Measurements from ENCODE around the gene PHACTR3.
"Not testable (repeated sequence)": the region's sequence is repeated elsewhere in the genome, so short reads cannot be mapped to it uniquely, and the experiment has no call there.

Gene PHACTR3

GRCh38 chr20:59596690-59597089 is 7.7 kb upstream of the PHACTR3 start:
- peak; percentile 29 to 72 for DNase-seq

DNA sequence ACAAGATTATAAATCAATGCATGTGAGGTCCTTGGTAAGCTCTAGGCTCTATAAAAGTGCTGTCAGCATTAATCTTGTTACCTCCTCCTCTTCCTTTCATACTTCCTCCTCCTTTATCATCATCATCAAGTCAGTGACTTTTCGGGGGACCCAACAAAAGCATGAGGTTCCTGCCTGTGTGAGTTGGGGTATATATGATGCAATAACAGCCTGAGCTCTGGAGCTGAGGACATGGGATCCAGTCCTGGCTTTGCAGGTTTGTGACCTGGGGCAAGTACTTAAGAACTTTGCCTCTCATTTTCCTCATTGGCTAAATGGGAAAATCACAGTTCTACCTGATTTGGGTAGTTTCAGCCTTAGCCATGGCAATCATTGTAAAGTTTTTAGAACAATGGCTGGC is 7.1 kb upstream of the PHACTR3 start:
- DNase-seq = no peak

DNA sequence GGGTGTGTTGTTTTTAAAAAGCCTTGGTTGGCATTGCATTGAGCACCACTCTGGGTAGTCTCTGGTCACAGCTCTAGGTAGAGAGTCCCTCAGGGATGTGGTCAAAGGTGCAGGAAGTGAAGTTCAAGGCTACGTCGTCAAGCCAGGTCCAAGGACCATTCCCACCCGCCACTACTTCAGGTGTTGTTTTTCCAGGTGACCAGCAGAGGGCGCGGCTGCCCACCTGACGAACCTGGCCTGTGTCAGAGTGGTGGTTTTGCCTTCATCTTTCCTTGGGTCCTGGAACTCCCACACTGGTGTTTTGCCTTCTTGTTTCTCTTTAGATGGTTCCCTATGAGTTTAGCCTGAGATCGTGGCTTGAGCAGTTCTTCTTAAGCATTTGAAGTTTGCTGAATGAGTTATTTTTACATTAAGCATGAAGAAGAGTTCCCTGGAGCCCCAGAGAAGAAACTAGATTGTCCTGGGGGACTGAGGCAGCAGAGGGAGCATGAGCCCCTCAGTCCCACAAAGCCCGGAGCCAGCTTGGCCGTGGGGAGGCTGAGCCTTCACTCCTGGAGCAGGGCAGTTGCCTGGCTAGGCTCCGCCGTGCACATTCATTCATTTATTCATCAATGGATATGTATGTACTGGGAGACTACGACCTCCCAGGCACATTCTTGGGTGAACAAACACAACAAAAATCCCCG is 5.6 kb upstream of the PHACTR3 start:
- peak; percentile 16 to 75 for DNase-seq

DNA sequence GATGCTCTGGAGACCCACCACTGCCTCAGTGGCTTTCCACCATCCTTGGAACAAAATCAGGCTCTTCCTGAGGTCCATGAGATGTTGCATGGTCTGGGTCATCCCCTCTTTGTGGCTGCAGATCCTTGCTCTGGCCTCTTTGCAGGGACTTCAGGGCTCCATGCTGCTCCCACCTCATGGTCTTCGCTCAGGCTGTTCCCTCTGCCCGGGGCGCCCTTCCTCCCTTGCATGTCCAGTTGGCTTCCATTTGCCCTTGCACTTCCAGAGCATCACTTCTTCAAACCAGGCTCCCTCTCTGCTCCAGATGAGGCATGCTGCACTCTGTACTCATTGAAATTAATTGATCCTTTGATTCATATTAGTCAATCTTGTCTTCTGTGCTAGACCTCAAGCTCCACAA is 4.4 kb upstream of the PHACTR3 start:
- DNase-seq = no peak

DNA sequence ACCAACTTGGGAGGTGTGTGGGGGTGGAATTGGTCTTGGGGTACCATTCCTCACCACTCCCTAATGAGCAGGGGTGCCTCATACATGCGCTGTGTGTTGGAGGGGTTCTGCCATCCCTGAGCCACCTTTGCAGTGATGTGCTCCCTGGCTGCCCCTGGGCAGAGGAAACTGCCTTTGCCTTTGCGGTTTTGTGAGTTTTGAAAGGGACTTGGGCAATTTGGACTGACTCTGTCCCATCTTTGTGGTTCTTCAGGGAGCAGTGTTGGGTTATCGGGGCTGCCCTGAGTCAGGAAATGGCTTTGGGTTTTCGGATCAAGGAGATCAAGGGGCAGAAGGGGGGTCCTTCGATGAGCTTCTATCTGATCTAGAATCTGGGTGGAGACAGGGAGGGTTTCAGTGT is 3.9 kb upstream of the PHACTR3 start:
- no peak for DNase-seq

DNA sequence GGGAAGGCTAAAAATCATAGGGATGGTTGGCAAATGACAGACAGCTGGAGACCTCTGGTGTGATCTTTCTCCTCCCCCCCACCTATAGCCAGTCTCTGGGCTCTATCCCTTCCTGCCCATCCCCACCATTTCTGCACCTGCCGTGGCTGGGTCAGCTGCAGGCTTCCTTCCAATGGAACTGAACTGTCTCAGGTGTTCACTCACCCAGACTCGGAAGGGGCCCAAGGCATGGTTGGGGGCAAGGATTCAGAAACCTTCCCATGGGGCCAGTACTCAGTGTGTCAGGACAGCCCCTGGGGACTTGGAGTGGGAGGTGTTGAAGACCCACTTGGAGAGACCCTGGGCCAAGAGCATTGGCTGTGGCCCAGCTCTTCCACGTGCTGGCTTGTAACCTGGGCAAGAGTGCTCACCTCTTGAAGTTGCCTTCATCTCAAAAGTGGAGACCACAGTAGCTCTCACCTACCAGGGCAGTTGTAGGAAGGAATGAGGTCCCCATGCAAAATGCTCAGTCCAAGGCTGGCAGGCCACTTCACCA is 1.7 kb upstream of the PHACTR3 start:
- DNase-seq = no peak

DNA sequence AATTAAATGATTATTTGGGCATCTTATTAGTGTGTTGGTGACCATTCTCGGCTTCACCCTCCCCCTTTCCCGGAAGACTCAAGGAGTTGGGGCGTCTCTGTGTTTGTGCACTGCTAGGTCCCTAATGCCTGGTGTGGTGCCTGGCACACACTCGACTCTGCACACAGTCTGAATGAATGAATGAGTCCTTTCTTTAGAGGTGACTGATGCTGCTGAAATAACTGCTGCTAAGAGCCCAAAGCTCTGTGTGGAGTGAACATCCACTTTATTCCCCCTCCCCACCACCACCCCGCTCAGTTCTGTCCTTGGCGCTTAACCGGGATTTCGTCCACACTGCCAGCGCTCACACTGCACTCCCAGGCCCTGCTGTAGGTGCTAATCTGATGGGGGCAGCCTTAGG is 1.2 kb upstream of the PHACTR3 start:
- no peak for DNase-seq

GRCh38 chr20:59604741-59605600 is 631 bp downstream of the PHACTR3 start:
- peak in 1 of 2 experiments; percentile 58 for DNase-seq

- DNase-seq = no peak
Observed at GRCh38 chr20:59605601-59606364, 1.4 kb downstream of the PHACTR3 start.

DNA sequence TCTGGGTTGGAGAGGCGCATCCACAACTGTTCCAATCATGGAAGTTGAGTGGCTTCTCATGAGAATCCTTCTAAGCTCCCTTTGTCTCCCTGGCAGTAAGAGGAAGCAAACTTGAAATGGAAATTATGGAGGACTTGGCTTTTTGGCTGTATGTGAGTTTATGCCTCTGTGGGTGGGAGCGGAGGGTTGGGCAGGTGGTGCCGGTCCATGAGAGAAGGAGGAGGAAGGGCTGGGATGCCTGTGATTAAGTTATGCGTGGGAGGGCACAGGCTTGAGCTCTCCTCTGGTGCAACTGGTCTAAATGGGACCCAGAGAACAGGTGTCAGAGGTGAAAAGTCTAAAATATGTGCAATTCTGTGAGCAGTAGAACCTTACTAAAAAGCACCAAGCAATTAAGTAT is 2.2 kb downstream of the PHACTR3 start:
- DNase-seq = no peak

DNA sequence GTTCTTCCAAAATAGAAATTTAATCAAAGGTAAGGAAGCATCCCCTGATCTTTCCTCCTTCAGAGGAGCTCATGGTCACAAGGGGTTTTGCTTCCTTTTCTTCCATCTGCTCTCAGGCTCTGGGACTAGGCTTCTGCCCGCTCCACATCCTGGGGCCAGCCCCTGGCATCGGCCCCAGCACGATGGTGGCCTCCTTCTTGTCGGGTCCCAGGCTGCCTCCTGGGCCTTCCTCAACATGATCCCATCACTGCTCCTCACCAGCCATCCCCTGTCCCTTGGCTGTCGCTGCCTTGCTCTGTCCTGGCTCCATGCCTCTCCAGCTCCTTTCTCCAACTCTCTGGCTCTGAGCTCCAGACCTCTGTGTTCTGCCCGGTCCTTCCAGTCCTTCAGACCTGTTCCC is 4.1 kb downstream of the PHACTR3 start:
- DNase-seq = no peak

GRCh38 chr20:59608871-59609270 is 4.5 kb downstream of the PHACTR3 start:
- no peak for DNase-seq

- DNase-seq = no peak
Observed at GRCh38 chr20:59611286-59611685, 6.9 kb downstream of the PHACTR3 start.

- DNase-seq = no peak
Observed at GRCh38 chr20:59613861-59614260, 9.5 kb downstream of the PHACTR3 start.

DNA sequence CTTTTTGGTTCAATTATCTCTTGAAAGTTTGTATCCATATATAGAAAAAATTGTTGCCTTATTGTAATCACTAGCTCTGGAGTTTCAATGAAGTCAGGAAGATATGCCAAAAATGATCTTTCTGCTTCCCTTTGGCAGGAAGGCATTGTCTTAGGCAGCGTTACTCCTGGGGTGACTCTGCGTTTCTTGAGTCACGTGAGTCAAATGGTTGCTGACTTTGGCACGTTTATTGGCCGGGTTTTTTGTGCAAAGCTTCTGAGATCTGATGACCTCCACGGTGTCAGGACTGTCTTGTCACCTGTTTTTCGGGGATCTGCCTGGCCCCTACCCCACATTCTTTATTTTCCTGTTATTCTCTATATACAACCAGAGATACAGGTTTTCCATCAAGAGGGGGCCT is 10.4 kb downstream of the PHACTR3 start:
- no peak for DNase-seq

DNA sequence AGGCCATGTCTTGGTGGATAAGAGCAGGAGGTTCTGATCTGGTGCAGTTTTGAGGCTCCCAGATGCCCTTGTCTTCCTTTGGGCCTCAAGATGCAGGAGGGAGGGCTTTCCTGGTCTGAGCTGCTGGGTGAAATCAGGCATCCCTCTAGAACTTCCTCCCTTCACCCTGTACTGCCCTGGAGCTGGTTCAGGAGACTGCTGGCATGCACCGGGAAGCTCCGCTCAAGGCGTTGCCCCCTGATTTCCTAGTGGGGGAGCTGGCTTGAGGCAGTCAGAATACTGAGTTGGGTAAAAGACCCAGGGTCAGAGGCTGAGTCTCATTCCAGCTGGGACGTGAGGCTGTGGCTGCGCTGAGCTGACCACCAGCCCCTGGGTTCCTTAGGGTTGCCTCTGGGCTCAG is 12.0 kb downstream of the PHACTR3 start:
- DNase-seq = no peak

DNA sequence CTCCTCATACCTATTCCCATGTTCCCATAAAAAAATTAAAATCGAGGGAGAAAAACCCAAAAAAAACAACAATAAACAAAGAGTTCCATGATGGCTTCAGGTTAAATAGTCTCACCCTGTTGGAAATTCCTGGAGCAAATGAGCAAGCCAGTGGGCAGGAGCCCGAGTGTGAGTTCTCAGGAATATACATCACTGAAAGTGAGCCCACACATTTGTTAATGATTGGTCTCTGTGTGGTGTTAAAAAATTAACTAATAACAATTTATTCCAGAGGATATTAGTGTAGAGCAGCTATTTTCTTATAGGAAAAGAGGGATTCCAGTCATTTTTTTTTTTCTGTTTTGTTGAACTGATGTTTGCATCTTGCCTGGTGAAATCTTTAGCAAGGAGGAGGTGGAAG is 12.9 kb downstream of the PHACTR3 start:
- no peak for DNase-seq

GRCh38 chr20:59618131-59618530 is 13.8 kb downstream of the PHACTR3 start:
- DNase-seq = no peak

- not testable (repeated sequence) for DNase-seq
Observed at GRCh38 chr20:59618585-59618984, 14.2 kb downstream of the PHACTR3 start.

GRCh38 chr20:59620860-59621505 is 16.6 kb downstream of the PHACTR3 start:
- no peak for DNase-seq

- no peak for DNase-seq
Observed at GRCh38 chr20:59622496-59622895, 18.2 kb downstream of the PHACTR3 start.

DNA sequence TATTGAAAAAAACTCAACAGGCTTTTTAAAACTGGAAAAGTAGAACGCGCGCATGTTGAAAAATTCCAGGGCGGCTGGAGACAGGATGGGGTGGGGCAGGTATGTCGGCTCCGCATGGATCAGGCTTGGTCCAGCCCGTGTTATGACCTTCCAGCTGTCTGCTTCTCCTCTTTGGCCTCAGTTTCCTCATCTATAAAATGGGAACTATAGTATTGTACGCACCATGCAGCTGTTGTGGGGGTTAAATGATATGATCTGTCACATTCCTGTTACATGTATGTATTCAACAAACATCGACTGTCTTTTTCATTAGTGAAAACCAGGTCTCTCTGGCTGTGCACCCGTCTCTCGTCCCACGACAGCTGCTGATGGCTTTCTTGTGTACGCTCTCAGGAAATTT is 18.8 kb downstream of the PHACTR3 start:
- no peak for DNase-seq

GRCh38 chr20:59623583-59623982 is 19.2 kb downstream of the PHACTR3 start:
- no peak for DNase-seq

All from NCI-H526 (cell line).